ENCODE measurements around the gene MIXL1. TPM values are rescaled to one million over a fixed set of nuclear protein-coding genes. Genes with fewer than 3 reads are reported as not detected.

The MIXL1 gene
- 4.7 and 4.9 TPM in 2 replicates for total RNA-seq (2021)
- long read RNA-seq = 0 reads

DNA sequence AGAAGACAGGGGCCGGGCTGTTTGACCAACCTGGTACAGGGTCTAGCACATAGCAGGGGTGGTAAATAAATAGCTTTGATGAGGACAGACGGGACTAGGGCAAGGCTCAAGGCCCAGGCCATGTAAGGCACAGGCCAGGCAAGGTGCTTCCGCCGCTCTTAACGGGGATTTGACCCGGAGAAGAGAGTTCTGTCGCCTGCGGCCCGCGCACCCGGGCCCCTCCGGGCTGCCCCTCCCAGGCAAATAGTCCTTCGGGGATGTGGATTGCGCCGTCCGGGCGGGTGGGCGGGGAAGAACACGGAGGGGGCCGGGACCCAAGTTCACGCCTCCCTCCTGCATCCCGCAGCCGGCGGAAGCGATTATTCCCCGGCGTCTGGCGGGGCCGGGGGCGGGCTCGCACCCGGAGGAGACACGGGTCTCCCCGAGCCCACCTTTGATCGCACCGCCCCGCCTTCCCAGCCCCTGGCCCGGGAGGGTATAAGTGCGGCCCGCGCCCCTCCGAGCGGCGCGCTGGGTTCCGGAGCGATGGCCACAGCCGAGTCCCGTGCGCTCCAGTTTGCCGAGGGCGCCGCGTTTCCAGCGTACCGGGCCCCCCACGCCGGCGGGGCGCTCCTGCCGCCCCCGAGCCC lies at the start of gene MIXL1:
Gene MIXL1 (plus strand): TSS at position 508 of the 629 bp plus-strand sequence. CDS start 18 bp downstream, at position 526.
- H2BK5ac ChIP-seq (ENCODE audit: insufficient read length, low read length) = no peak within 1 kb of the TSS
- TF ChIP-seq, protein P1, sequence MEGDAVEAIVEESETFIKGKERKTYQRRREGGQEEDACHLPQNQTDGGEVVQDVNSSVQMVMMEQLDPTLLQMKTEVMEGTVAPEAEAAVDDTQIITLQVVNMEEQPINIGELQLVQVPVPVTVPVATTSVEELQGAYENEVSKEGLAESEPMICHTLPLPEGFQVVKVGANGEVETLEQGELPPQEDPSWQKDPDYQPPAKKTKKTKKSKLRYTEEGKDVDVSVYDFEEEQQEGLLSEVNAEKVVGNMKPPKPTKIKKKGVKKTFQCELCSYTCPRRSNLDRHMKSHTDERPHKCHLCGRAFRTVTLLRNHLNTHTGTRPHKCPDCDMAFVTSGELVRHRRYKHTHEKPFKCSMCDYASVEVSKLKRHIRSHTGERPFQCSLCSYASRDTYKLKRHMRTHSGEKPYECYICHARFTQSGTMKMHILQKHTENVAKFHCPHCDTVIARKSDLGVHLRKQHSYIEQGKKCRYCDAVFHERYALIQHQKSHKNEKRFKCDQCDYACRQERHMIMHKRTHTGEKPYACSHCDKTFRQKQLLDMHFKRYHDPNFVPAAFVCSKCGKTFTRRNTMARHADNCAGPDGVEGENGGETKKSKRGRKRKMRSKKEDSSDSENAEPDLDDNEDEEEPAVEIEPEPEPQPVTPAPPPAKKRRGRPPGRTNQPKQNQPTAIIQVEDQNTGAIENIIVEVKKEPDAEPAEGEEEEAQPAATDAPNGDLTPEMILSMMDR (conservative IDR thresholded peaks at IDR 0.05) = no peak
- H3K56ac ChIP-seq (ENCODE audit: insufficient read length, low read depth, low read length) = no peak within 1 kb of the TSS
- no peak within 1 kb of the TSS for H2AK5ac ChIP-seq (ENCODE audit: insufficient read length, low read length)
- H4K20me1 ChIP-seq (ENCODE audit: control insufficient read depth, insufficient read depth, insufficient read length) = no peaks in the 10 kb centered on the region
- no peak within 1 kb of the TSS for H2BK20ac ChIP-seq (ENCODE audit: low read depth, low read length, poor library complexity, severe bottlenecking)
- peak within 1 kb of the TSS; percentile 4 for H3K9ac ChIP-seq (ENCODE audit: extremely low read depth, insufficient read length, low read length)
- no CpG with 5 or more reads among the region's 62 CpGs for WGBS (ENCODE audit: extremely low coverage, insufficient read length, low lambda C conversion rate)
- Mint-ChIP-seq H3K9me3 (no peaks in the 10 kb centered on the region; a peak in 1 of 5 replicates), H3K27ac (no peak within 1 kb of the TSS), H3K4me3 (peak within 1 kb of the TSS; percentile 77 to 84), H3K27me3 (ENCODE audit: low read depth) (peaks cover 31% of the 10 kb centered on the region), H3K36me3 (ENCODE audit: insufficient read depth in 1 of 3, low read depth in 3 of 3) (peaks cover 0 to 5% (median 0%) of the 10 kb centered on the region in 3 experiments; a peak in 2 of 7 replicates), H3K4me1 (peaks cover 14 to 18% of the 10 kb centered on the region in 2 experiments)
- peak within 1 kb of the TSS; percentile 62 for H3K4me2 ChIP-seq (ENCODE audit: insufficient read depth, insufficient read length, low read length)
- H3K14ac ChIP-seq (ENCODE audit: insufficient read depth, low read length) = no peak within 1 kb of the TSS
- no peaks in the 10 kb centered on the region for H3K4me1 ChIP-seq (ENCODE audit: insufficient read depth, low read length)
- no peak within 1 kb of the TSS for H2BK12ac ChIP-seq (ENCODE audit: insufficient read length, low read depth, low read length)
- no peaks in the 10 kb centered on the region for H3K9me3 ChIP-seq (ENCODE audit: control insufficient read depth, low read depth, low read length)
- no peak within 1 kb of the TSS for H2BK15ac ChIP-seq (ENCODE audit: low read depth, low read length)
- no peak within 1 kb of the TSS for H2BK120ac ChIP-seq (ENCODE audit: low read depth, low read length, poor library complexity, severe bottlenecking)
- H3K27ac ChIP-seq (ENCODE audit: insufficient read length, low read depth, low read length) = no peak within 1 kb of the TSS
- no peaks in the 10 kb centered on the region; the same call in 1 of the 2 replicates for H3K27me3 ChIP-seq (ENCODE audit: insufficient read depth, low read length)
- no peak within 1 kb of the TSS for H3K18ac ChIP-seq (ENCODE audit: insufficient read length, low read depth, low read length)
- no peak within 1 kb of the TSS for H3T11ph ChIP-seq (ENCODE audit: low read length)
- H3K4ac ChIP-seq (ENCODE audit: low read depth, low read length) = no peak within 1 kb of the TSS
- no peak within 1 kb of the TSS for H2AFZ ChIP-seq (ENCODE audit: low read length)
- peaks cover 3% of the 10 kb centered on the region for H3K23me2 ChIP-seq (ENCODE audit: insufficient read length, low read depth, low read length, poor library complexity, severe bottlenecking)
- H4K5ac ChIP-seq (ENCODE audit: insufficient read length, low read depth, low read length) = no peak within 1 kb of the TSS
- no peak within 1 kb of the TSS for H3K23ac ChIP-seq (ENCODE audit: insufficient read length, low read depth, low read length)
- DNase-seq = peak; percentile 66
- no peaks in the 10 kb centered on the region for H3K79me2 ChIP-seq (ENCODE audit: insufficient read depth, low read length)
- H3K79me1 ChIP-seq (ENCODE audit: insufficient read depth, low read depth, low read length, poor library complexity, severe bottlenecking) = no peaks in the 10 kb centered on the region
- H4K8ac ChIP-seq (replicated peaks; ENCODE audit: insufficient read length, low read depth, low read length) = no peak within 1 kb of the TSS
- H4K91ac ChIP-seq (ENCODE audit: insufficient read length, low read depth, low read length) = no peak within 1 kb of the TSS
